ENCODE data around the gene AGBL3.

The AGBL3 gene

GRCh38 chr7:134986363-134987251, at the start of gene AGBL3:
AGBL3 (plus strand) TSS chr7:134986508; CDS start chr7:134987934, 1,426 bp downstream.
- peak; percentile 66 to 73 for DNase-seq (ENCODE audit: low read depth in 2 of 2)

GRCh38 chr7:134936893-134937510, 49.3 kb upstream of the AGBL3 start:
- DNase-seq (ENCODE audit: low read depth in 2 of 2) = no peak

- DNase-seq (ENCODE audit: low read depth in 2 of 2) = no peak
These were observed 48.2 kb upstream of the AGBL3 start for GRCh38 chr7:134938141-134938540.

GRCh38 chr7:134939136-134939535, 47.2 kb upstream of the AGBL3 start:
- DNase-seq (ENCODE audit: low read depth in 2 of 2) = no peak

GRCh38 chr7:134940729-134941128, 45.6 kb upstream of the AGBL3 start:
- DNase-seq (ENCODE audit: low read depth in 2 of 2) = no peak

- no peak for DNase-seq (ENCODE audit: low read depth in 2 of 2)
These were observed 45.0 kb upstream of the AGBL3 start for GRCh38 chr7:134941185-134941900.

- DNase-seq (ENCODE audit: low read depth in 2 of 2) = no peak
These were observed 44.4 kb upstream of the AGBL3 start for GRCh38 chr7:134941952-134942351.

- DNase-seq (ENCODE audit: low read depth in 2 of 2) = no peak
These were observed 43.4 kb upstream of the AGBL3 start for GRCh38 chr7:134942690-134943466.

GRCh38 chr7:134943785-134944400, 42.4 kb upstream of the AGBL3 start:
- DNase-seq (ENCODE audit: low read depth in 2 of 2) = no peak

GRCh38 chr7:134945691-134946090, 40.6 kb upstream of the AGBL3 start:
- DNase-seq (ENCODE audit: low read depth in 2 of 2) = no peak

- DNase-seq (ENCODE audit: low read depth in 2 of 2) = no peak
These were observed 40.0 kb upstream of the AGBL3 start for GRCh38 chr7:134946260-134946659.

- no peak for DNase-seq (ENCODE audit: low read depth in 2 of 2)
These were observed 39.0 kb upstream of the AGBL3 start for GRCh38 chr7:134947329-134947728.

- no peak for DNase-seq (ENCODE audit: low read depth in 2 of 2)
These were observed 38.5 kb upstream of the AGBL3 start for GRCh38 chr7:134947831-134948230.

GRCh38 chr7:134948246-134948645, 38.1 kb upstream of the AGBL3 start:
- no peak for DNase-seq (ENCODE audit: low read depth in 2 of 2)

- no peak for DNase-seq (ENCODE audit: low read depth in 2 of 2)
These were observed 37.6 kb upstream of the AGBL3 start for GRCh38 chr7:134948736-134949135.

GRCh38 chr7:134949171-134949570, 37.1 kb upstream of the AGBL3 start:
- DNase-seq (ENCODE audit: low read depth in 2 of 2) = no peak

- no peak for DNase-seq (ENCODE audit: low read depth in 2 of 2)
These were observed 31.9 kb upstream of the AGBL3 start for GRCh38 chr7:134954197-134955082.

GRCh38 chr7:134957005-134957404, 29.3 kb upstream of the AGBL3 start:
- DNase-seq (ENCODE audit: low read depth in 2 of 2) = no peak

- no peak for DNase-seq (ENCODE audit: low read depth in 2 of 2)
These were observed 26.5 kb upstream of the AGBL3 start for GRCh38 chr7:134959810-134960209.

- no peak for DNase-seq (ENCODE audit: low read depth in 2 of 2)
These were observed 24.0 kb upstream of the AGBL3 start for GRCh38 chr7:134962270-134962780.
